Neural crest cell (in vitro differentiated cells): ENCODE results near the gene FAM171A1. TPM values are rescaled to one million over a fixed set of nuclear protein-coding genes. Genes with fewer than 3 reads are reported as not detected.

Experiments used
- DNase-seq: peaks from one replicate; pipeline ENCODE4 v3.0.0; 2021; ENCODE audit warnings: low read depth, mixed read lengths, low spot score
- H3K27ac Mint-ChIP-seq: one replicate; pipeline ENCODE4 v1.8.0; 2021; ENCODE audit warnings: mild to moderate bottlenecking, mixed read lengths; ENCODE audit not compliant: unreplicated experiment
- H3K27me3 Mint-ChIP-seq: 2 replicates; pipeline ENCODE4 v1.8.0; 2021; ENCODE audit warnings: low read depth, mild to moderate bottlenecking, mixed read lengths
- H3K36me3 Mint-ChIP-seq: 2 replicates; pipeline ENCODE4 v1.8.0; 2021; ENCODE audit warnings: low read depth, mild to moderate bottlenecking, mixed read lengths
- H3K4me1 Mint-ChIP-seq: 2 replicates; pipeline ENCODE4 v1.8.0; 2021; ENCODE audit warnings: mixed read lengths
- H3K4me3 Mint-ChIP-seq: one replicate; pipeline ENCODE4 v1.8.0; 2021; ENCODE audit warnings: mild to moderate bottlenecking, mixed read lengths
- H3K9me3 Mint-ChIP-seq: 2 replicates; pipeline ENCODE4 v1.8.0; 2021; ENCODE audit warnings: mixed read lengths
- CTCF ChIP-seq: fragments of 200-600 bp; sonication (generic); conservative IDR thresholded peaks from 2 replicates; pipeline ENCODE4 v1.5.0; 2021; ENCODE audit warnings: antibody characterized with exemption, mild to moderate bottlenecking
- total RNA-seq: library from RNA; stranded (reverse); gene quantifications from 2 replicates; pipeline ENCODE4 v1.2.1, GENCODE V29; 2021

Gene FAM171A1
- total RNA-seq, 1 donor from 2014 or later, result 64.2 TPM

- Mint-ChIP-seq H3K36me3 (peaks cover 44% of the 10 kb centered on the region), H3K27me3 (no peaks in the 10 kb centered on the region), H3K4me3 (no peak overlapping the region), H3K9me3 (peaks cover 6% of the 10 kb centered on the region), H3K4me1 (no peaks in the 10 kb centered on the region), H3K27ac (no peak overlapping the region)
- DNase-seq, result no peak
- TF ChIP-seq CTCF, result no peak
Observed at GRCh38 chr10:15267496-15267895, 103.6 kb downstream of the FAM171A1 start.

GRCh38 chr10:15266117-15266516 is 105.0 kb downstream of the FAM171A1 start:
- H3K4me3 Mint-ChIP-seq, result no peak overlapping the region
- no peaks in the 10 kb centered on the region for H3K27me3 Mint-ChIP-seq
- H3K36me3 Mint-ChIP-seq, result peaks cover 34% of the 10 kb centered on the region
- no peak for DNase-seq
- peaks cover 5% of the 10 kb centered on the region for H3K9me3 Mint-ChIP-seq
- no peaks in the 10 kb centered on the region for H3K4me1 Mint-ChIP-seq
- no peak overlapping the region for H3K27ac Mint-ChIP-seq
- no peak for TF ChIP-seq CTCF

DNA sequence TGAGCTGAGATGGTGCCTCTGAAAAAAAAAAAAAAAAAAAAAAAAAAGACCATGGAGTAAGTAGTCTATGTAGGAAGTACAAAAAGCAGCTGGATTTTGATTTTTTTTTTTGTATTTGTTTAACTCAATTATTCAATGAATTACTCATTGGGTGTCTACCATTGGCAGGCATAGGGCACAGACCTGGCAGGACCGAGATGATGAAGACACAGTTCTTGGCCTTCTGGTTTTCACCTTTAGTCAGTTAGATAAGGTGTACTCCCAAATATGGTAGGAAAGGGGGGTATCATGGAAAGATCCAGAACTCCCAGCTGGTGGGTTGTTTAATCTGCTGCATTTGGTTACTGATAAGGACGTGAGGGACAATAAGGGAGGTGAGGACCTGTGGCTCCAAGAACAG is 105.5 kb downstream of the FAM171A1 start:
- Mint-ChIP-seq H3K27me3 (no peaks in the 10 kb centered on the region), H3K27ac (no peak overlapping the region), H3K4me1 (no peaks in the 10 kb centered on the region), H3K4me3 (no peak overlapping the region), H3K36me3 (peaks cover 31% of the 10 kb centered on the region), H3K9me3 (peaks cover 3% of the 10 kb centered on the region)
- DNase-seq, result no peak
- TF ChIP-seq CTCF, result no peak

- Mint-ChIP-seq H3K36me3 (peaks cover 31% of the 10 kb centered on the region), H3K4me1 (no peaks in the 10 kb centered on the region), H3K9me3 (peaks cover 3% of the 10 kb centered on the region), H3K27me3 (no peaks in the 10 kb centered on the region), H3K27ac (no peak overlapping the region), H3K4me3 (no peak overlapping the region)
- TF ChIP-seq CTCF, result no peak
- no peak for DNase-seq
Observed at GRCh38 chr10:15265056-15265455, 106.0 kb downstream of the FAM171A1 start.

GRCh38 chr10:15263657-15264323 is 107.3 kb downstream of the FAM171A1 start:
- no peaks in the 10 kb centered on the region for H3K9me3 Mint-ChIP-seq
- no peaks in the 10 kb centered on the region for H3K4me1 Mint-ChIP-seq
- no peak for DNase-seq
- no peak for TF ChIP-seq CTCF
- peaks cover 22% of the 10 kb centered on the region for H3K36me3 Mint-ChIP-seq
- H3K4me3 Mint-ChIP-seq, result no peak overlapping the region
- H3K27ac Mint-ChIP-seq, result no peak overlapping the region
- no peaks in the 10 kb centered on the region for H3K27me3 Mint-ChIP-seq
